Esophagus muscularis mucosa (tissue), 3 donors: ENCODE results near the gene FBL.

Source experiments
- CTCF ChIP-seq, 3 experiments: fragments of 200-600 bp in 2 of 3; fragments of 450-650 bp in 1 of 3; sonication (generic) in 2 of 3; IDR thresholded peaks; one replicate each; pipeline ENCODE4 v1.5.1; 2017 to 2019; ENCODE audit warnings: antibody characterized with exemption in 3 of 3, mild to moderate bottlenecking in 2 of 3, moderate library complexity in 1 of 3
- POLR2A ChIP-seq: fragments of 450-650 bp; IDR thresholded peaks from one replicate; pipeline ENCODE4 v1.6.1; 2017; ENCODE audit warnings: antibody characterized with exemption, moderate library complexity, mild to moderate bottlenecking, low read depth
- POLR2AphosphoS5 ChIP-seq, 2 donors: sonication (generic); formaldehyde crosslinking; IDR thresholded peaks; one replicate each; pipeline ENCODE4 v1.6.1; 2017; ENCODE audit warnings: antibody characterized with exemption in 2 of 2

GRCh38 chr19:39814595-39814994 is 31.6 kb downstream of the FBL start:
- TF ChIP-seq CTCF (IDR thresholded peaks at IDR 0.05) (no peak), POLR2A (no peak), POLR2AphosphoS5 (IDR thresholded peaks at IDR 0.05) (no peak)
